ENCODE measurements around the gene ZNRF3.

DNA sequence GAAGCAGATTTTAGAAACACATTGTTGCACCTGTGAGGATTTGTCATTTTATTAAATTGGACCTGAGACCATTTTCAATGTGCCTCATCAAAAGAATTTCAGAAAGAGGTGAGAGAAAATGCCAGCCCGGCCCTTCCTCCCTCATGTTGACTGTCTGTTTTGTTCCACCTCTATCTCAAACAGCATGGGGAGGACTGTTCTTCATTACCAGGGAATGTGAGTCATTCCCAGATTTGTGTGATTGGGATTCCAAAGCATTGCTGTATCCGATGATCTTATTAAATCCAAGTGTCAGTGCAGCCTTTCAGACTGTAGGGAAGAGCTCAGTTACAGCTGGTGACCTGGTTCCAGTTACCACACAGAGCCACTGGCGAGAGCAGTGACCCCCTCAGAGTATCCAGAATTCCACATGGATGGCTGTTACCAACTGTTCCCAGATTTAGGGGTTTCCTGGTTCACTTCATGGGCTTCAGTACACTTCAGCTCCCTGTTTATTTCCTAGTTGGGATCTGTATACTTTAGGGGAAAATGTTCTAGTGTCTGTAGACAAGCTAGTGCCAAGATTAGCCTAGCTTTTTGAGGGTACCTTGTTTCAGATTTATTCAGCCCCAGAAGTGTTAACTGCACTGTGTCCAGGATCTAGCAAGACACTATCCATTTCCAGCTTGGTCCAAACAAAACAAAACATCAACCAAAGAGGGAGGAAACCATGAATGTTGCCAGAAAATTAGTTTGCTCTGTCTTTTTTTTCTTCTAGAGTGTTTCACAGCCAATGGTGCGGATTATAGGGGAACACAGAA, 210.3 kb downstream of the ZNRF3 start:
- no peak for TF ChIP-seq EZH2 (IDR thresholded peaks at IDR 0.05; ENCODE audit: borderline replicate concordance, low read depth, low read length, severe bottlenecking)
- TF ChIP-seq, protein P1, sequence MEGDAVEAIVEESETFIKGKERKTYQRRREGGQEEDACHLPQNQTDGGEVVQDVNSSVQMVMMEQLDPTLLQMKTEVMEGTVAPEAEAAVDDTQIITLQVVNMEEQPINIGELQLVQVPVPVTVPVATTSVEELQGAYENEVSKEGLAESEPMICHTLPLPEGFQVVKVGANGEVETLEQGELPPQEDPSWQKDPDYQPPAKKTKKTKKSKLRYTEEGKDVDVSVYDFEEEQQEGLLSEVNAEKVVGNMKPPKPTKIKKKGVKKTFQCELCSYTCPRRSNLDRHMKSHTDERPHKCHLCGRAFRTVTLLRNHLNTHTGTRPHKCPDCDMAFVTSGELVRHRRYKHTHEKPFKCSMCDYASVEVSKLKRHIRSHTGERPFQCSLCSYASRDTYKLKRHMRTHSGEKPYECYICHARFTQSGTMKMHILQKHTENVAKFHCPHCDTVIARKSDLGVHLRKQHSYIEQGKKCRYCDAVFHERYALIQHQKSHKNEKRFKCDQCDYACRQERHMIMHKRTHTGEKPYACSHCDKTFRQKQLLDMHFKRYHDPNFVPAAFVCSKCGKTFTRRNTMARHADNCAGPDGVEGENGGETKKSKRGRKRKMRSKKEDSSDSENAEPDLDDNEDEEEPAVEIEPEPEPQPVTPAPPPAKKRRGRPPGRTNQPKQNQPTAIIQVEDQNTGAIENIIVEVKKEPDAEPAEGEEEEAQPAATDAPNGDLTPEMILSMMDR (IDR thresholded peaks at IDR 0.05; ENCODE audit: borderline replicate concordance, extremely low read depth, low read length, poor library complexity, severe bottlenecking): no peak
